ENCODE measurements around the gene STXBP1.

STXBP1 gene

DNA sequence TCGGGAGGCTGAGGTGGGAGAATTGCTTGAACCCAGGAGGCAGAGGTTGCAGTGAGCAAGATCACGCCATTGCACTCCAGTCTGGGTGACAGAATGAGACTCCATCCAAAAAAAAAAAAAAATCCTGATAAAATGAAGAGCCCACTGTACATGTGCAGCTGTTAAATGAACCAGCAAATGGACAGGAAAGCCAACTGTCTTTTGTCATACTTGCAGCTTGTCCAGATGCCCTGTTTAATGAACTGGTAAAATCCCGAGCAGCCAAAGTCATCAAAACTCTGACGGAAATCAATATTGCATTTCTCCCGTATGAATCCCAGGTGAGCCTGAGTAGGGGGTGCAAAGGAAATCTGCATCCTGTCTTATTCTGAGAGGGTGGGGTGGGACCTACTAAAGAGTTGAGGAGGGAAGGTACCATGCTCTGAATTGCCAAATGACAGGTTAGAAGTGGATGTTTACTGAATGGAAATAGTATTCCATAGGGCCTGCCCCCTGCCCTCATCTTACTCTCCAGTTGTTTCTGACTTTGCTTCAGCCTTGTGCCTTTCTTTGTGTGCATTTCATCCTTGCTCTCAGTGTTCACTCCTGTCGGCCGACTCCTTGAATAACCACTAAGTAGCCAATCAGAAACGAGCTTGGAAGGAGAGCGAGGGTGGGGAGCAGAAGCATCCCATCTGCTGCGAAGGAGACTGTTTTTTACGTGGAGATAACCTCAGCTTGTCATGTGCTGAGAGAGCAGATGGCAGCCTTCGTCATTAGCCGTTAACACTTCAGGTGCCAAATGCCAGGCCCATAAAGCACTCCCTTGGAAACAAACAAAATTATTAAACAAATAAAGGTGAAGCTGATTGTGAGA, 49.0 kb downstream of the STXBP1 start:
- no peak for DNase-seq

DNA sequence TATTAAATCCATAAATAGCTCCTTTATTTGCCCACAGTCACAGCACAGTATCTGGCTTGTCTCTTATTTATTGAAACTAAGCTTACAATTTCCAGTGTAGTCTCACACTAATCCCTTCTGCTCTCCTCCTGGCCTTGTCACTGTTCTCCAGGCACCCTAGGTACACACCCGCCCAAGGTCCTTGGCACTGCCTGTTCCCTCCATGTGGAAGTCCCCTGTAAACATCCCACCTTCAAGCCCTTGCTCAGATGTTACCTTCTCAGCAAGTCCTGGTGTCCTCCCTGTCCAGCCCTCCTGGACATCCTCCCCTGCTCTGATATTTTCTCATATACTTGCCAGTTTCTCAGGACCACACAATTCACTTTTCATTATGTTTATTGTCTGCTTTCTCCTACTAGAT, 50.5 kb downstream of the STXBP1 start:
- DNase-seq, result no peak

DNA sequence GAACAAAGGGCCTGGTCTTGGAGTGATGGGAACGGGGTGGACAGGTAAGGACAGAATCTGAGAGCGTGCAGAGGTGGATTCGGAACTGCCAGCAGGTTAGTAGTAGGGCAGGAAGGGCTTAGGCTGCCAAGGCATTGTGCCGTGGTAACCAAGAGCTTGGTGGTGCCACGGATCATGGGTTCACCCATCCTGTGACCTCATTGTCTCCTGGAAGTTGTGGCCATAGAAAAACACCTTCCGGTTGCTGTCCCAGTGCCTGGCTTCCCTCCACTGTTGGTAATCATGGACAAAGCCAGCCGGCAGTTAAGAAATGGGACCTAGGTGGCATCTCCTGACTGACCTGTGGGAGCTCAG, 52.2 kb downstream of the STXBP1 start:
- DNase-seq, result no peak

DNA sequence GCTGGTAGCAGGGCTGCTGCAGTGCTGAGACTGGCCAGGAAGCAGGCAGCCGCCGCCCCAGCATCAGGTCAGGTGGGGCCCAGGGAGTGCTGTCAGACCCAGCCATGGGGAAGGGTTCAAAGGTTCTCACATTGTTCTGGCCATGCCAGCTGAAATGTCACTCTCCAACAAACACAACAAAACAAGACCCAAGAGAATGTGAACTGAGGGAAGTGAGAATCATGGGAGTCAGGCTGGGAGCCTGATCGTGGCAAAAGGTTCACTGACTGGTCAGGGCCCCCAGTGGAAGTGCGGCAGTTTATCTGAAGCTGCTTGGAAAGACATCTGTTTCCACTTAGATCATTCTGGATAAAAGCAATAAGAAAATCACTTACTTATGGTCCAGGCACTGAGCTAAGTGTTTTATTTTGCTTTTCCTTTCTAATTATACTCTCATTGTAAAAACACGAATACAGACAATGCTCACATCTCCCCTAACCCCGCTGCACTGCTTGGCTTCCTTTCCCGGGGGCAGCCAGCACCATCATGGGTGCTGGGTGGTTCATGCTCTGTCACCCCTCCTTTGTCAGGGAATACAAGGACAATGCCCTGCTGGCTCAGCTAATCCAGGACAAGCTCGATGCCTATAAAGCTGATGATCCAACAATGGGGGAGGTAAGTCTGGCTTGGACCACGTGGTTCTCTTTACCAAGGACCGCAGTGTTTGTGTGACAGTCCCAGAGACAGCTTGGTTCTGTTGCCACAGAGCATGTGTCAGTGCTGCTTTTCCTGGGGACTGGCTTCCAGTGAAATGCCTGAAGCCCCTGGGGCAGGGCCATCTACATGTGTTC, 52.8 kb downstream of the STXBP1 start:
- peak; percentile 50 for DNase-seq

DNA sequence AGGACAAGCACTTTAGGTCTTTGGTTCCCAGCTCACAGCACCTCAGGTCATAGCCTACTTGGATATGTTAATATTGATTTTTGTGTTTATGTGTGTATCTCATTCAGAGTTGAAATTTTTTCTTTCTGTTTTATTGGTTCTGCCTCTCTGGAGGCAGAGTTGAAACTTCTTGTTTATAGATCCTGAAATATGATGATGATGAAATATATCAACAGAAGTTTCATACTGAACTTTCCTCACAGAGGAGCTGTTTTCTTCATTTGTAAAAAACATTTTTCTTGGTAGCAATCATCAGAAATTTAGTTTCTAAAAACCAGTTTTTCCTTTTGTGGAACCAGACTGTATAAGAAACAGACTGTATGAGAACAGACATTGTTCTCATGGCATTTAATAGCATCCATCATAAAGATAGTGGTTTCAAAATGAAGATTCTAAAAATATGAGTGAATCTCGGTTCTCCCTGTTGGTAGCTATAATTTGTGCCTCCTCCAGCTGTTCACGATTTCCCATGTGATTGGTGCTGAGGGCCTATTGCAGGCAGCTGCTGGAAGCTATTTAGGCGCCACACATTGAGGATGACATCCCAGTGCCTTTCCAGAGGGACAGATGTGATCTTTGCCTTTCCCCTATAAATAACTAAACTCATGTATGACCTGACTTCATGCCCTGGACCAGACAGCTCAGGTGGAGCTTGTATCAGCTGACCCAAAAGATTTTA, 55.2 kb downstream of the STXBP1 start:
- no peak for DNase-seq

DNA sequence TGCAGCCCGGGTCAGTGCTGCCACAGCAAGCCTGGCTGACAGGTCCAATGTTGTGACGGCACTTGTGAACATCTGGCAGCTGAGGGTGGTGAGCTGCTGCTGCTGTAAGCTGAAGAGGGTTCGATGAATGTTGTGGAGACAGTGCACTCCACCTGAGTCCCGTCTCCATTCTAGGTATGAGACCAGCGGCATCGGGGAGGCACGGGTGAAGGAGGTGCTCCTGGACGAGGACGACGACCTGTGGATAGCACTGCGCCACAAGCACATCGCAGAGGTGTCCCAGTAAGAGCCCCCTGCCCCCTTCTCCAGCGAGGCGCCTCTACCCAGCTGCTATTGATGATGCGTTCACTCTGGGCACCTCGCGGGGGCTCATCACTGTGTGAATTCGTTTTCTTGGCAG, 55.8 kb downstream of the STXBP1 start:
- DNase-seq, result no peak

DNA sequence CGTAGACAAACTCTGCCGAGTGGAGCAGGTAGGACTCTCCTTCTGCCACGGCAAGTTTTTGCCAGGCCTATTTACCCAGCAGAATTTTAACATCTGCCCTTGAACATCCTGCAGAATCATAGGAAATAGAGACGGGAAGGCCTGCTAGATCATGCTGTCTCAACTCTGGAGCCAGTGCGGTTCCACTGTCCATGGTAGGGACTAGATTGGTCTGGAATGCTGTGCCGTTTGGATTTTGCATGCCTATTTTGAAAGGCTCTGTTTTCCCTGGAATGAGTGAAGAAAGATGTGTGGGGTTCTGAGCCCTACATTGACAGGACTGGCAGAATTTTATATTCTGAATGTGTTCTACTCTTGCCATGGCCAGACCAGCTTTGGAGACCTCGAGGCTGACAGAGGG, 61.2 kb downstream of the STXBP1 start:
- DNase-seq, result no peak

DNA sequence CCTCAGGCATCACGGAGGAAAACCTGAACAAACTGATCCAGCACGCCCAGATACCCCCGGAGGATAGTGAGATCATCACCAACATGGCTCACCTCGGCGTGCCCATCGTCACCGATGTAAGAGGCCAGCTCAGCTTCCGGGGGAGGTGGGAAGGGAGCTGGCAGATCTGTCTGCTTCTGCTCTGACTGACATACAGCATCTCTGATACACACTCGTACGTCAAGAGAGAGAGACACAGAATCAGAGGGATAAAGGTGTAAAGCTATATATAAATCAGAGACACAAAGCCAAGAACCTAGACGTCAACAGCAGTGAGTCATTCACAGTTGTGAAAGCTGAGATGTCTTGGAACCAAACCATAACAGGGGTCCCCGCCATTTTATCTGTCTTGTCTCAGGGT, 64.6 kb downstream of the STXBP1 start:
- DNase-seq, result no peak

DNA sequence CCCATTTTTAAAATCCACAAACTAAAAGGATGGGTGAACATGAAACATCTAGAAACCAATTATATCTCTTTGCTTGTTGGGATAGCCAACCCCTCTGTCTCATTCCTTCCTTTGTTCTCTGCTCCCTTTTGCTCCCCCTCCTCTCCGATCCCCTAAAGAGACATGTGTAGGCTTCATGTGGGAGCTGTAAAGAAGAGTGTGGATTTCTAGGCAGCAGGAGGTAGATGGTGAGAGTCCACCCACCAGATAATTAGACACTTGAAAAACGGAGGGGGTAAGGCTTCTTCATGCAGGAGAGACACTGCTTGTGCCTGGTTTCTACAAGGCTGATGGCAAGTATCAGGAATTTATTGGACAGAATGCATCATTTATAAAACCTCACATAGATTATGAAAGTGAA, 67.4 kb downstream of the STXBP1 start:
- DNase-seq, result no peak

DNA sequence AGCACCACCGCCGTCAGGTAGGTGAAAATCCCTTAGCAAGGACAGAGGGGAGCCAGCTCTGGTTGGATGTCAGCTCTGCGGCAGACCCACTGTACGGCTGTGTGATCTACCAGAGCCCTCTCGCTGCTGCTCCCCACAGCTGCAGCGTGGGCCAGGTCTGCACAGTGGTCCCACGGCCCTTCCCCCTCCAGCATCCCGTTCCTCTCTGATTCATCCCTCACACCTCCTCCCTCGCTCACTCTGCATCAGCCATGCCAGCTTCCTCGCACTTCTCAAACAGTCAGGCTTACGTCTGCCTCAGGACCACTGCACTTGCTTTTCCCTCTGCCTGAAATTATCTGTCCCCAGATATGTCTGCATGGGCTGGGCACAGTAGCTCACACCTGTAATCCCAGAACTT, 68.1 kb downstream of the STXBP1 start:
- no peak for DNase-seq

DNA sequence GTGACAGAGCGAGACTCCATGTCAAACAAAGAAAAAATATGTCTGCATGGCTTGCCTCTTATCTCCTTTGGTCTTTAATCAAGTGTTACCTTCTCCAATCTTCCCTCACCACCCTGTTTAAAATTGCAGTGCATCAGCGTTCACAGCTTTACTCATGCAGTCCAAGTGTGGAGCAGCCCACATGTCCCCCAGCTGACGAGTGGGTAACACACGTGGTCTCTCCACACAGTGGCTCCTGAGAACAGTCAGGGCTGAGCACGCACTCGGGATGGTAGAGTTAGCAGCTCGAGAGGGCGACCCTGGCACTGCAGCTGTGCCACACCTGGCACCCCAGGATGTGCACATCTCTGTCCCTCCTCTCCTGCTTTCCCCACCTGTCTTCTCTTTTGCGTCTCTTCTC, 68.8 kb downstream of the STXBP1 start:
- no peak for DNase-seq

DNA sequence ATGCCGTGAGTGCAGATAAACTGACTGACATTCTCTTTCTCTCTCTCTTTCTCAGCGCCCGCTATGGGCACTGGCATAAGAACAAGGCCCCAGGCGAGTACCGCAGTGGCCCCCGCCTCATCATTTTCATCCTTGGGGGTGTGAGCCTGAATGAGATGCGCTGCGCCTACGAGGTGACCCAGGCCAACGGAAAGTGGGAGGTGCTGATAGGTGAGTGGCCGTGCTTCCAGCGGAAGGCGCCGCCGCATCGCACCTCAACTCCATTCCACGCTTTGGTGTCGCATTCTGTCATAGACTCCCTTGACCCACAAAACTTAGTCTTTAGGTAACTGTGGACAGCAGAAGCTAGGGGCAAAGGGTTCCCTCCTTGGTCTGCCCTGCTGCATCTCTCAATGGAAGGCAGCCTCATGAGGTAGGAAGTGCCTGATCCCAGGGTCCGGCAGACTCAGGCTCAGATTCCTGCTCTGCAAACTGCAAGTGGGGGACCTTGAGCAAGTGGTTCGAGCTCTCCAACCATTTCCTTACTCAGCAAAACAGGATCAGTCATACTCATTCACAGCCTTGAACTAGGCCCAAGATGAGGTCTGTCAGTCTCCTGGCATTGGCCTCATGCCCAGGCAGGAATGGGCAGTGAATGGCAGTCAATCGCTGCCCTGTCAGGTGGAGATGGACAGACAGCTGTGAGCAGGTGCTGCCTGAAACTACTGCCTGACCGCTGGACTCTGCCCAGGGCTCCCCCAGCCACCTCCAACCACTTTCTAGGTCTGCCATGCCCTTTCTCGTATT, 70.5 kb downstream of the STXBP1 start:
- no peak for DNase-seq

DNA sequence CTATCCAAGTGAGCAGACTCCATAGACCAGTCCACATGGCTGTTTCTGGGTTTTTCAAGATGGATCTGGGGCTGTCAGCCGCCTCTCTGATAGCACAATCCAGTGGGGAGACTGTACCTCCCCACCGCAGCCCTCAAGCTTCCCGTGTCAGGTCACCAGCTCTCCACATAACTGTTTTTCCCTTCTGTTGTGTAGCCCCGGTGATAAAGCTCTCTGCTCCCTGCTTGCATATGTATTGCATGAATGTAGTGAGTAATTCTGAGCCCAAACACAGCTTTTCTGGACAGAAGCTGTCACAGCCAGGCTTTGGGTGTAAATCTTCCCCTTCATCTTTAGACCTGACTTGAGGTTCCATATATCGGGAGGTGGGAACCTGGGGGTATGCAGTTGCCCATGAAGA, 71.6 kb downstream of the STXBP1 start:
- DNase-seq, result peak; percentile 63

DNA sequence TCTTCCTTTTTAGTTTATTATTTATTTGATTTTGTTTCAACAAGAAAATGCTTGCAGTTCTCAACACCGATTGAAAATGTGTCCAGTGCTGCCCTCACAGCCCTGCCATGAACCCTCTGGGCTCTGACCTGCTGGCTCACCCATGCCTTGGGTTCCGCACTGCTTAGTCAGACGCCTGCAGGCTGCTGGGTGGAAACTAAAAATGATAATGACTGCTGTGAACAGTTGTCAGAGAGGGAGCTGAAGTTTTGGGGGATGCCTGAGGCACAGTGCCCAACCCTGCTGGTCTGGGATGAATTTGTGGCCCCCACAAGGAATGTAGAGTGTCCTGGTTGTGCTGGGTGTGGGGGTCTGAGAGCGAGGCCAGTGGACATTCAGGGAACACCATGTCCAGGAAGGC, 72.5 kb downstream of the STXBP1 start:
- DNase-seq, result peak; percentile 37

DNA sequence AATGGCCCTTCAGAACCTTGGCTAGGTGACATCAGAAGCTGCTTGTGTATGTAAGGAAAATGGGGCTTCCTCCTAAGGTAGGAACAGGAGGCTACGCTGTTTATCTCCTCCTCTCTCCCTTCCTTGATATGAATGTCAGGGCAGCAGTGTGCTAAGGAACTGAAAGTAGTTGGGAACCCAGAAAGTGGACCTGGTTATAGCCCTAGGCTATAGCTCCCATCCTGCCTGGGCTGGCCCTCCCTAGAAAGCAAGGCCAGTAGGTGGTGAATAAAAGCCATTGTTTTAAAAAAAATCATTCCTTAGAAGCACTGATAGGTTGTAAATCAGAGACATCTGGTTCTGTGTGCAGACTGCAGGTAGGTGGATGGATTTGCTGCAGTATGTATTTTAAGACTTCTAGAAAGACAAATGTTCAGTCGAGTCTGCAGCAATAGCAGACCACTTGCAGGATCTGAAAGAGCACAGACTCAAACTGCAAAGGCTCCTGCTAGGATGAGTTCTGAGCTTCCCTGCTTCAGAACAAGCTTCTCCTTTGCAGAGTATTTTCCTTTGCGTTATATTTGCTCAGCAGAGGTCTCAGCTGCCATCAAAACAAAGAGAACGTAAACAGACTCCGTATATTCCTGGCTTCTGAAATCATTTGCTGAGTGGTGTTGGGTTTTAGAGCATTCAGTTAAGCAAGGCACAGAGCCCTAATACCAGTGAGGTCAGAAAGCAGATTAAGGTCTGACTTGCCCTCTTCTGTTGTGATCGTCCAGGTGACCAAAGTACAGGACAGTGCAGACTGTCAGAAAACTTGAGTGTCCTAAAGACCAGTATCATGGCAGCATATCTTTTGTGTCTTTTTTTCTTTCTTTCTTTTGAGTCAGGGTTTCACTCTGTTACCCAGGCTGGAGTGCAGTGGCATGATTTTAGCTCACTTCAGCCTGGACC, 74.7 kb downstream of the STXBP1 start:
- no peak for DNase-seq

DNA sequence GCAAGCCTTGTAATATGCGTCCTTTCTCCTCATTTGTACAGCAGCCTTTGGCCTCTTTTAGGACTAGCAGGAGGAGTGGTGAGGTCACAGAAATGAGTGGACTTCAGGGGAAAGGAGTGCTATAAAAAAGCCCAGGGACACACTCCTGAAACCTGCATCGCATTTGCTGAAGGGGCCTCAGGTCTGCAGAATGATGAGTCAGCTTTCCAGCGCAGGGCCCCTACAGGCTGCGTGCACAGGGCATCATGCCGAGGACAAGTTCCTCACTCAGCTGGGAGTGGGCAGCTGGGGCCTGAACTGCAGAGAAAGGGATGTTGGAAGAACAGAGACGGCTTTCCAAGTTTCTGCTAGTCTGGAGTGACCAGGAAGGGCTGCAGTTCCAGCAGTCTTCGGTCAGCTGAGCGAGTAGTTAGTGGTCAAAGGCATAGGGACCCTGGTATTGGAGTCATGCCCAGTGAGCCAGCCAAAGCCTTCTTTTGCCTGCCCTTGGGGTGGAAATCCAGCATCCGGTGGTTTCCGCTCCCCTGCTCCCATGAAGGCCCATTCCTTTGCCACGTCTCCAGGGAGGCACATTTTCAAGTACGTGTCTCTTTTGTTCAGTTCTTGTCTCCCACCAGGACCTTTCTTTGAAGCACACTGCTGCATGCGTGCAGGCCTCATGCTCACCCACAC, 77.4 kb downstream of the STXBP1 start:
- DNase-seq, result no peak

DNA sequence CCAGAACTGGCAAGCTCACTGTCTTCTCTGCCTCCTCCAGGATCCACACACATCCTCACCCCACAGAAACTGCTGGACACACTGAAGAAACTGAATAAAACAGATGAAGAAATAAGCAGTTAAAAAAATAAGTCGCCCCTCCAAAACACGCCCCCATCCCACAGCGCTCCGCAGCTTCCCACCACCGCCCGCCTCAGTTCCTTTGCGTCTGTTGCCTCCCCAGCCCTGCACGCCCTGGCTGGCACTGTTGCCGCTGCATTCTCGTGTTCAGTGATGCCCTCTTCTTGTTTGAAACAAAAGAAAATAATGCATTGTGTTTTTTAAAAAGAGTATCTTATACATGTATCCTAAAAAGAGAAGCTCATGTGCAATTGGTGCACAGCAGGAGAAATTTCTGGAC, 78.7 kb downstream of the STXBP1 start:
- DNase-seq, result no peak

DNA sequence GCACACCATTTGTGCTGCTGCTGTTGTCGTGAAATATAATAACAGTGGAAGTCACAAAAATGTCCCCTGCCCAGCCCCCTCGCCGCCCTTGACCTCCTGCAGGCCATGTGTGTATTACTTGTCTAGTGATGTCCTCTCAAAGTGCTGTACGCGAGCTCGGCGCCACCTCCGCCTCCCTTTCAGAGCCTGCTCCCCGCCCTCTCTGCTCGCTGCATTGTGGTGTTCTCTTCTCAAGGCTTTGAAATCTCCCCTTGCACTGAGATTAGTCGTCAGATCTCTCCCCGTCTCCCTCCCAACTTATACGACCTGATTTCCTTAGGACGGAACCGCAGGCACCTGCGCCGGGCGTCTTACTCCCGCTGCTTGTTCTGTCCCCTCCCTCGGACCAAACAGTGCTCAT, 80.0 kb downstream of the STXBP1 start:
- DNase-seq, result no peak

DNA sequence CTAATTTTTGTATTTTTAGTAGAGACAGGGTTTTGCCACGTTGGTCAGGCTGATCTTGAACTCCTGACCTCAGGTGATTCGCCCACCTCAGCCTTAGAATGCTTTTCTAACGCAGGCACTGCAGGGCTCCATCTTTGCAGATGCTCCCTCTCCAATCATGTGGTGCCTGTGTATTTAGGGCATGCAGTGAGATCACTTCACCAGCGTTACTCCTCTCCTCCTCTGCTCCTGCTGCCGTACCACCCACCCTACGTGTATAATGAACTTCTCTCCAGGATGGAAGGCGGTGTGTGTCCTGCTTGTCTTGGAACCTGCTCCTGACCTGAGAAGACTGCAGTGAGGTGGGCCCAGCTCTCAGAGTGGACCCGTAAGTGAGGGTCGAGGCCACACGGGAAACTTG, 81.1 kb downstream of the STXBP1 start:
- DNase-seq, result no peak

DNA sequence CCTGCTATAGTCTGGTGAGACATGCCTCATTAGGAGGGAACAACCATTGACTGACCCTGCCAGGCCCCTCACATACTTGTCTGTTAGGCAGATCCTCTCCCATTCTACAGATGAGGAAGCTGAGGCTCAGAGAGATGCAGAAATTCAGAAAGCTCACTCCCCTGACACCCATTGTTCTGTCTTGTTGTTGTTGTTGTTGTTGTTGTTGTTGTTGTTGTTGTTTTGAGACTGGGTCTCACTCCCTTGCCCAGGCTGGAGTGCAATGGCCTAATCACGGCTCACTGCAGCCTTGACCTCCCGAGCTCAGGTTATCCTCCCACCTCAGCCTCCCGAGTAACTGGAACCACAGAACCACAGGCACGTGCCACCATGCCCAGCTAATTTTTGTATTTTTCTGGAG, 81.6 kb downstream of the STXBP1 start:
- DNase-seq, result no peak
